Kidney (tissue), 14 donors: ENCODE data around the gene ALKBH3. TPM values are rescaled to one million over a fixed set of nuclear protein-coding genes. Genes with fewer than 3 reads are reported as not detected.

ENCODE experiments used
- DNase-seq, 5 donors: peaks; one replicate each; pipeline ENCODE4 v3.0.0-alpha.2; 2013 to 2020
- FAIRE-seq: peaks from 2 replicates; lab custom pipeline; 2012; peaks lifted over from hg19 to GRCh38; lab: Jason Lieb, UNC
- H3K27ac ChIP-seq, 2 donors: one replicate each; pipeline ENCODE4 v1.7.0; 2013; ENCODE audit warnings: low read depth in 2 of 2, low read length in 2 of 2, inconsistent platforms in 1 of 2
- H3K27me3 ChIP-seq: one replicate; pipeline ENCODE4 v1.7.1; 2013; ENCODE audit warnings: low read length, inconsistent platforms; ENCODE audit not compliant: control insufficient read depth, insufficient read depth
- H3K36me3 ChIP-seq, 3 donors: one replicate each; pipeline versions ENCODE4 v1.7.0 to v1.7.1; 2013; ENCODE audit warnings: low read length in 3 of 3, control low read depth in 1 of 3, inconsistent platforms in 1 of 3; ENCODE audit not compliant: insufficient read depth in 3 of 3, control insufficient read depth in 2 of 3
- H3K4me1 ChIP-seq, 3 donors: one replicate each; pipeline versions ENCODE4 v1.7.0 to v1.7.1; 2013; ENCODE audit warnings: low read length in 3 of 3, inconsistent platforms in 1 of 3, low read depth in 1 of 3; ENCODE audit not compliant: control insufficient read depth in 2 of 3, insufficient read depth in 2 of 3
- H3K4me3 ChIP-seq, 3 donors: one replicate each; pipeline versions ENCODE4 v1.7.0 to v1.8.1; 2013; ENCODE audit warnings: low read length in 3 of 3, control low read depth in 1 of 3, inconsistent platforms in 1 of 3
- H3K9ac ChIP-seq, 3 donors: one replicate each; pipeline versions ENCODE4 v1.7.0 to v1.7.1; 2013; ENCODE audit warnings: low read length in 3 of 3, control low read depth in 1 of 3, inconsistent platforms in 1 of 3
- H3K9me3 ChIP-seq, 3 donors: one replicate each; pipeline versions ENCODE4 v1.7.0 to v1.7.1; 2013; ENCODE audit warnings: low read length in 3 of 3, control low read depth in 1 of 3, inconsistent platforms in 1 of 3; ENCODE audit not compliant: control insufficient read depth in 2 of 3, insufficient read depth in 1 of 3
- CTCF ChIP-seq: IDR thresholded peaks from 3 replicates; pipeline ENCODE4 v1.5.1; 2012; ENCODE audit warnings: mild to moderate bottlenecking, moderate library complexity, borderline replicate concordance; ENCODE audit not compliant: insufficient read depth; ENCODE audit errors: extremely low read depth
- intact Hi-C: fragments of 100-400 bp; cut with DNase I; formaldehyde crosslinking; loops from one replicate; pipeline ENCODE4 v1.11.1; 2022
- polyA plus RNA-seq: library from polyadenylated mRNA; stranded (reverse); fragments of 350-450 nt; fragmentation: Illumina TruSeq; extraction: RNeasy Lipid Tissue Mini Kit (QIAGEN cat#74804); gene quantifications from one replicate; pipeline ENCODE4 v1.2.3, GENCODE V29; 2014; ENCODE audit warnings: low read depth, low replicate concordance; ENCODE audit not compliant: insufficient read depth
- total RNA-seq: library from RNA; stranded (reverse); fragmentation: NEBNext Ultra II Directional; extraction: Animal tissue kit (Norgen Biotek cat#: 25700); gene quantifications from one replicate; pipeline ENCODE4 v1.2.1, GENCODE V29; 2021
- donor health status: control.
- donor health status: control.
- donor health status: control.
- donor health status: control.
- donor health status: control.
- donor health status: DM: yes; HTN: yes; CAD: no.
- donor health status: Normal renal cell carcinoma (clear cell type).

ALKBH3 gene
- total and polyA plus RNA-seq, 2 donors from 2014 or later, result 23.8 to 49.0 TPM

GRCh38 chr11:43930868-43931716, 50.5 kb downstream of the ALKBH3 start:
- no peaks in the 10 kb centered on the region for H3K27me3 ChIP-seq
- peak in 1 of 5 donors; percentile 62 for DNase-seq
- no peak overlapping the region for H3K4me3 ChIP-seq
- intact Hi-C loops, result no loop called here
- H3K4me1 ChIP-seq, result peaks cover 0 to 8% (median 0%) of the 10 kb centered on the region in 3 donors
- H3K9ac ChIP-seq, result no peak overlapping the region
- no peaks in the 10 kb centered on the region for H3K9me3 ChIP-seq
- TF ChIP-seq CTCF, result no peak
- peak overlapping the region in 1 of 2 donors; percentile 80 for H3K27ac ChIP-seq
- no peak for FAIRE-seq
- no peaks in the 10 kb centered on the region for H3K36me3 ChIP-seq

- H3K4me3 ChIP-seq, result no peak overlapping the region
- FAIRE-seq (no peak), DNase-seq (peak in 1 of 5 donors; percentile 74)
- TF ChIP-seq CTCF, result no peak
- no peaks in the 10 kb centered on the region for H3K9me3 ChIP-seq
- H3K27me3 ChIP-seq, result no peaks in the 10 kb centered on the region
- no peak overlapping the region for H3K27ac ChIP-seq
- H3K4me1 ChIP-seq, result peaks cover 0 to 8% (median 0%) of the 10 kb centered on the region in 3 donors
- H3K36me3 ChIP-seq, result no peaks in the 10 kb centered on the region
- no peak overlapping the region for H3K9ac ChIP-seq
- intact Hi-C loops, result no loop called here
These were observed 51.0 kb downstream of the ALKBH3 start for GRCh38 chr11:43931717-43932039.

GRCh38 chr11:43933226-43933607, 52.6 kb downstream of the ALKBH3 start:
- FAIRE-seq (no peak), DNase-seq (no peak)
- Histone ChIP-seq H3K4me3 (no peak overlapping the region), H3K9ac (no peak overlapping the region), H3K4me1 (peaks cover 0 to 8% (median 0%) of the 10 kb centered on the region in 3 donors), H3K27me3 (no peaks in the 10 kb centered on the region), H3K9me3 (no peaks in the 10 kb centered on the region), H3K36me3 (no peaks in the 10 kb centered on the region), H3K27ac (no peak overlapping the region)
- intact Hi-C loops, result no loop called here
- TF ChIP-seq CTCF, result no peak
